OCI-LY3 (cell line): Measurements from ENCODE around the gene E2F1.

ENCODE experiments used
- CTCF ChIP-seq: fragments of 200-600, 300-600 bp; sonication (generic); IDR thresholded peaks from 2 replicates; pipeline ENCODE4 v1.5.1; 2014; ENCODE audit warnings: antibody characterized with exemption, low read length, low read depth
- EZH2phosphoT487 ChIP-seq: fragments of 200-600 bp; shearing (Covaris generic); IDR thresholded peaks from 2 replicates; pipeline ENCODE4 v1.6.1; 2018; ENCODE audit warnings: antibody characterized with exemption, mixed run types, low read depth

GRCh38 chr20:33713865-33714367, 27.7 kb upstream of the E2F1 start:
- TF ChIP-seq CTCF: no peak
- no peak for TF ChIP-seq EZH2phosphoT487
